H9 (cell line): ENCODE data around the gene CDKAL1. TPM values are rescaled to one million over a fixed set of nuclear protein-coding genes. Genes with fewer than 3 reads are reported as not detected.

Source experiments
- DNase-seq: peaks from one replicate; pipeline ENCODE4 v3.0.0-alpha.2; 2017
- H2AFZ ChIP-seq: one replicate; pipeline ENCODE4 v1.6.1; 2013; ENCODE audit warnings: mild to moderate bottlenecking, low read length, control low read depth, moderate library complexity
- H2AK5ac ChIP-seq: 2 replicates; pipeline ENCODE4 v1.6.1; 2013; ENCODE audit warnings: low read length, control low read depth, mixed read lengths; ENCODE audit not compliant: insufficient read length
- H2BK120ac ChIP-seq: one replicate; pipeline ENCODE4 v1.6.1; 2013; ENCODE audit warnings: low read depth, mild to moderate bottlenecking, low read length, control low read depth, inconsistent platforms; ENCODE audit not compliant: poor library complexity, severe bottlenecking
- H2BK12ac ChIP-seq: 2 replicates; pipeline ENCODE4 v1.6.1; 2013; ENCODE audit warnings: low read length, control low read depth, mixed read lengths, low read depth; ENCODE audit not compliant: insufficient read length
- H2BK15ac ChIP-seq: 2 replicates; pipeline ENCODE4 v1.6.1; 2013; ENCODE audit warnings: low read depth, low read length, control low read depth
- H2BK20ac ChIP-seq: one replicate; pipeline ENCODE4 v1.6.1; 2013; ENCODE audit warnings: low read depth, mild to moderate bottlenecking, low read length, control low read depth, inconsistent platforms; ENCODE audit not compliant: poor library complexity, severe bottlenecking
- H2BK5ac ChIP-seq: 2 replicates; pipeline ENCODE4 v1.6.1; 2013; ENCODE audit warnings: low read length, control low read depth, mixed read lengths; ENCODE audit not compliant: insufficient read length
- H3K14ac ChIP-seq: 2 replicates; pipeline ENCODE4 v1.6.1; 2013; ENCODE audit warnings: low read length, control low read depth; ENCODE audit not compliant: insufficient read depth
- H3K18ac ChIP-seq: 2 replicates; pipeline ENCODE4 v1.6.1; 2013; ENCODE audit warnings: low read depth, mild to moderate bottlenecking, mixed read lengths, low read length, control low read depth; ENCODE audit not compliant: insufficient read length
- H3K23ac ChIP-seq: 2 replicates; pipeline ENCODE4 v1.6.1; 2013; ENCODE audit warnings: low read length, control low read depth, mixed read lengths, low read depth; ENCODE audit not compliant: insufficient read length
- H3K23me2 ChIP-seq: 2 replicates; pipeline ENCODE4 v1.6.1; 2013; ENCODE audit warnings: low read depth, mild to moderate bottlenecking, mixed read lengths, low read length, control low read depth; ENCODE audit not compliant: insufficient read length, poor library complexity, severe bottlenecking
- H3K27ac ChIP-seq: 2 replicates; pipeline ENCODE4 v1.5.1; 2013; ENCODE audit warnings: low read length, control low read depth, mixed read lengths, low read depth; ENCODE audit not compliant: insufficient read length
- H3K27me3 ChIP-seq: 2 replicates; pipeline ENCODE4 v1.6.1; 2013; ENCODE audit warnings: low read length, control low read depth, inconsistent platforms; ENCODE audit not compliant: insufficient read depth
- H3K4ac ChIP-seq: 2 replicates; pipeline ENCODE4 v1.6.1; 2013; ENCODE audit warnings: low read depth, mild to moderate bottlenecking, control low read depth, inconsistent platforms, low read length, moderate library complexity
- H3K4me1 ChIP-seq: 2 replicates; pipeline ENCODE4 v1.6.1; 2013; ENCODE audit warnings: low read length, control low read depth, inconsistent platforms; ENCODE audit not compliant: insufficient read depth
- H3K4me2 ChIP-seq: 2 replicates; pipeline ENCODE4 v1.6.1; 2013; ENCODE audit warnings: low read length, control low read depth, mixed read lengths; ENCODE audit not compliant: insufficient read length, insufficient read depth
- H3K56ac ChIP-seq: 2 replicates; pipeline ENCODE4 v1.6.1; 2013; ENCODE audit warnings: low read depth, mild to moderate bottlenecking, mixed read lengths, low read length, control low read depth; ENCODE audit not compliant: insufficient read length
- H3K79me1 ChIP-seq: 2 replicates; pipeline ENCODE4 v1.6.1; 2013; ENCODE audit warnings: low read depth, mild to moderate bottlenecking, moderate library complexity, low read length, control low read depth, inconsistent platforms; ENCODE audit not compliant: insufficient read depth, poor library complexity, severe bottlenecking
- H3K79me2 ChIP-seq: 2 replicates; pipeline ENCODE4 v1.6.1; 2013; ENCODE audit warnings: low read length, control low read depth, inconsistent platforms; ENCODE audit not compliant: insufficient read depth
- H3K9ac ChIP-seq: 2 replicates; pipeline ENCODE4 v1.6.1; 2013; ENCODE audit warnings: low read length, control low read depth, mixed read lengths; ENCODE audit not compliant: insufficient read length; ENCODE audit errors: extremely low read depth
- H3K9me3 ChIP-seq: one replicate; pipeline ENCODE4 v1.6.1; 2013; ENCODE audit warnings: low read depth, low read length, inconsistent platforms; ENCODE audit not compliant: control insufficient read depth
- H3T11ph ChIP-seq: one replicate; pipeline ENCODE4 v1.6.1; 2013; ENCODE audit warnings: mild to moderate bottlenecking, low read length, control low read depth, inconsistent platforms
- H4K20me1 ChIP-seq: one replicate; pipeline ENCODE4 v1.6.1; 2013; ENCODE audit not compliant: control insufficient read depth, insufficient read length, insufficient read depth
- H4K5ac ChIP-seq: 2 replicates; pipeline ENCODE4 v1.6.1; 2013; ENCODE audit warnings: low read depth, mild to moderate bottlenecking, mixed read lengths, low read length, control low read depth; ENCODE audit not compliant: insufficient read length
- H4K8ac ChIP-seq: replicated peaks from 2 replicates; pipeline ENCODE4 v1.6.1; 2013; ENCODE audit warnings: low read length, control low read depth, mixed read lengths, low read depth; ENCODE audit not compliant: insufficient read length
- H4K91ac ChIP-seq: 2 replicates; pipeline ENCODE4 v1.6.1; 2013; ENCODE audit warnings: low read depth, mild to moderate bottlenecking, moderate library complexity, mixed read lengths, low read length, control low read depth; ENCODE audit not compliant: insufficient read length
- H3K27ac Mint-ChIP-seq, 3 experiments: 2 replicates in 2 of 3; 3 replicates in 1 of 3; pipeline ENCODE4 v1.8.0; 2020 to 2021; ENCODE audit warnings: mixed read lengths in 3 of 3, mild to moderate bottlenecking in 1 of 3, moderate library complexity in 1 of 3
- H3K27me3 Mint-ChIP-seq: 2 replicates; pipeline ENCODE4 v1.8.0; 2021; ENCODE audit warnings: low read depth, mild to moderate bottlenecking, moderate library complexity, mixed read lengths
- H3K36me3 Mint-ChIP-seq, 3 experiments: 2 replicates in 2 of 3; 3 replicates in 1 of 3; pipeline ENCODE4 v1.8.0; 2020 to 2021; ENCODE audit warnings: low read depth in 3 of 3, mixed read lengths in 3 of 3; ENCODE audit not compliant: insufficient read depth in 1 of 3
- H3K4me1 Mint-ChIP-seq, 2 experiments: 2 replicates each; pipeline ENCODE4 v1.8.0; 2020; ENCODE audit warnings: mixed read lengths in 2 of 2
- H3K4me3 Mint-ChIP-seq, 2 experiments: 2 replicates in 1 of 2; 3 replicates in 1 of 2; pipeline ENCODE4 v1.8.0; 2020 to 2021; ENCODE audit warnings: mild to moderate bottlenecking in 2 of 2, mixed read lengths in 2 of 2, moderate library complexity in 1 of 2
- H3K9me3 Mint-ChIP-seq, 2 experiments: 2 replicates in 1 of 2; 3 replicates in 1 of 2; pipeline ENCODE4 v1.8.0; 2020; ENCODE audit warnings: mild to moderate bottlenecking in 2 of 2, mixed read lengths in 2 of 2, moderate library complexity in 1 of 2
- CTCF ChIP-seq: fragments of 200-600 bp; sonication (generic); conservative IDR thresholded peaks from 3 replicates; pipeline ENCODE4 v1.8.0; 2021; ENCODE audit warnings: antibody characterized with exemption, mild to moderate bottlenecking
- WGBS: extraction: QIAGEN DNeasy Blood & Tissue Kit; methylation state at CpG from one replicate; pipeline ENCODE4 v1.1.7; 2013; ENCODE audit warnings: missing lambda C conversion rate, low lambda C conversion rate, mixed read lengths; ENCODE audit not compliant: insufficient read length; ENCODE audit errors: extremely low coverage; 5-methylcytosine and 5-hydroxymethylcytosine counted together
- total RNA-seq: library from RNA; stranded (reverse); gene quantifications from 2 replicates; pipeline ENCODE4 v1.2.1, GENCODE V29; 2021

CDKAL1 gene
- total RNA-seq, 1 experiment from 2014 or later, result 23.0 TPM

DNA sequence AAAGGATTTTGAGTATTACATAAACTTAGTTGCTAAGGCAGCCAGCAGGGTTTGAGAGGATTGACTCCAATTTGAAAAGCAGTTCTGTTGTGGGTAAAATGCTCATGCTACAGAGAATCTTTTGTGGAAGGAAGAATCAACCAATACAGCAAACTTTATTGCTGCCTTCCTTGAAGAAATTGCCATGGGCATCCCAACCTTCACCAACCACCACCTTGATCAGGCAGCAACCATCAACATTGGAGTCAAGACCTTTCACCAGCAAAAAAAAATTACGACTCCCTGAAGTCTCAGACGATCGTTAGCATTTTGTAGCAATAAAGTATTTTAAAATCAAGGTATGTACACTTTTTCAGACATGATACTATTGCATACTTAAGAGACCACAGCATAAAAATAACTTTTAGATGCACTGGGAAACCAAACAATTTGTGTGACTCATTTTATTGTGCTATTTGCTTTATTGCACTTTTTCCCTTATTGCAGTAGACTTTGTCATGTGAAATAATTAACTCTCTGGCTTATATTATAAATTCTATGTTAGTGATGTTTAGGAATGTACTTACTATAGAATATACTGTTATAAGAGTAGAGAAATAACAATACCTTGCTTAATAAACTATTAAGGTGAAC, 390.8 kb downstream of the CDKAL1 start:
- WGBS, result no CpG with 5 or more reads among the region's 3 CpGs
- Histone ChIP-seq H3K27ac (no peak overlapping the region), H3K18ac (no peak overlapping the region), H2AFZ (no peak overlapping the region), H2BK15ac (no peak overlapping the region), H2BK20ac (no peak overlapping the region), H3K9me3 (no peaks in the 10 kb centered on the region), H4K20me1 (no peaks in the 10 kb centered on the region), H3K14ac (no peak overlapping the region), H4K91ac (no peak overlapping the region), H3K23ac (no peak overlapping the region), H3K79me1 (no peaks in the 10 kb centered on the region), H2BK12ac (no peak overlapping the region), H3K79me2 (no peaks in the 10 kb centered on the region), H3K9ac (no peak overlapping the region), H3K27me3 (no peaks in the 10 kb centered on the region), H3K23me2 (no peaks in the 10 kb centered on the region), H2AK5ac (no peak overlapping the region), H3K56ac (no peak overlapping the region), H3T11ph (no peak overlapping the region), H3K4me1 (no peaks in the 10 kb centered on the region), H4K5ac (no peak overlapping the region), H4K8ac (no peak overlapping the region), H2BK120ac (no peak overlapping the region), H2BK5ac (no peak overlapping the region), H3K4me2 (no peak overlapping the region), H3K4ac (no peak overlapping the region)
- Mint-ChIP-seq H3K27me3 (no peaks in the 10 kb centered on the region; the same call in 1 of the 2 replicates), H3K27ac (no peak overlapping the region), H3K4me1 (peaks cover under 1 to 4% of the 10 kb centered on the region in 2 experiments; a peak in 1 of 4 replicates), H3K4me3 (no peak overlapping the region), H3K9me3 (no peaks in the 10 kb centered on the region), H3K36me3 (no peaks in the 10 kb centered on the region)
- no peak for TF ChIP-seq CTCF
- DNase-seq, result no peak
